MM.1S (cell line): ENCODE measurements around the gene PIAS2.
"Not testable (repeated sequence)": the region's sequence is repeated elsewhere in the genome, so short reads cannot be mapped to it uniquely, and the experiment has no call there.

Source experiments
- EZH2 ChIP-seq: fragments of 300-600 bp; sonication (generic); optimal IDR thresholded peaks from 2 replicates; pipeline ENCODE3; 2017; ENCODE audit warnings: low read depth, mild to moderate bottlenecking, antibody characterized with exemption, low read length, mixed read lengths
- EZH2phosphoT487 ChIP-seq: fragments of 300-600 bp; sonication (generic); IDR thresholded peaks from 2 replicates; pipeline ENCODE4 v1.6.1; 2018; ENCODE audit warnings: antibody characterized with exemption, low read length
- TF ChIP-seq, protein P1 (sequence below): fragments of 300-600 bp; sonication (generic); IDR thresholded peaks from 2 replicates; pipeline ENCODE4 v1.5.1; 2016; ENCODE audit warnings: antibody characterized with exemption, low read length, mixed read lengths

DNA sequence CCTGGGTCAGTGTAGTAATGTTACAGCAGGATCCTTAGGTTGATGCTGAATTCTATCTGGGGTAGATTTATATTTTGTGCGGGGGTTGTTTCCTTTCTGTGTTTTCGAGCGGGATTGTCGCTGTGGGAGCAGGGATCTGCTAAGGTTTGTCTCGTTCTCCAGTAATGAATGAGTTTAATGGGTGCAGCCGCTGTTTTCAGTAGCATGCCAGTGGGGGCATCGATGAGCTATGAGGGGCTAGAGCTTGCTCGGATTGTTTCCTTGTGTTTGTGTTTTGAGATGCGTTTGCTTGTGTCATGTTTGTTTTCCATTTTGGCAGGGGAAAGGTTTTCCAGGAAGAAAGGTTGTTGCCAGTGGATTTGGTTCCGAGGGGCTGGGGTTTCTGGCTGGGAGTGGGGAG, 49.0 kb upstream of the PIAS2 start:
- TF ChIP-seq, protein P1, sequence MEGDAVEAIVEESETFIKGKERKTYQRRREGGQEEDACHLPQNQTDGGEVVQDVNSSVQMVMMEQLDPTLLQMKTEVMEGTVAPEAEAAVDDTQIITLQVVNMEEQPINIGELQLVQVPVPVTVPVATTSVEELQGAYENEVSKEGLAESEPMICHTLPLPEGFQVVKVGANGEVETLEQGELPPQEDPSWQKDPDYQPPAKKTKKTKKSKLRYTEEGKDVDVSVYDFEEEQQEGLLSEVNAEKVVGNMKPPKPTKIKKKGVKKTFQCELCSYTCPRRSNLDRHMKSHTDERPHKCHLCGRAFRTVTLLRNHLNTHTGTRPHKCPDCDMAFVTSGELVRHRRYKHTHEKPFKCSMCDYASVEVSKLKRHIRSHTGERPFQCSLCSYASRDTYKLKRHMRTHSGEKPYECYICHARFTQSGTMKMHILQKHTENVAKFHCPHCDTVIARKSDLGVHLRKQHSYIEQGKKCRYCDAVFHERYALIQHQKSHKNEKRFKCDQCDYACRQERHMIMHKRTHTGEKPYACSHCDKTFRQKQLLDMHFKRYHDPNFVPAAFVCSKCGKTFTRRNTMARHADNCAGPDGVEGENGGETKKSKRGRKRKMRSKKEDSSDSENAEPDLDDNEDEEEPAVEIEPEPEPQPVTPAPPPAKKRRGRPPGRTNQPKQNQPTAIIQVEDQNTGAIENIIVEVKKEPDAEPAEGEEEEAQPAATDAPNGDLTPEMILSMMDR = not testable (repeated sequence)
- not testable (repeated sequence) for TF ChIP-seq EZH2, EZH2phosphoT487
